Measurements from ENCODE around the gene SYT7. TPM values are rescaled to one million over a fixed set of nuclear protein-coding genes. Genes with fewer than 3 reads are reported as not detected.

SYT7 gene
- total and polyA plus RNA-seq, 4 donors, result 2.1 to 114 (median 30.8) TPM

DNA sequence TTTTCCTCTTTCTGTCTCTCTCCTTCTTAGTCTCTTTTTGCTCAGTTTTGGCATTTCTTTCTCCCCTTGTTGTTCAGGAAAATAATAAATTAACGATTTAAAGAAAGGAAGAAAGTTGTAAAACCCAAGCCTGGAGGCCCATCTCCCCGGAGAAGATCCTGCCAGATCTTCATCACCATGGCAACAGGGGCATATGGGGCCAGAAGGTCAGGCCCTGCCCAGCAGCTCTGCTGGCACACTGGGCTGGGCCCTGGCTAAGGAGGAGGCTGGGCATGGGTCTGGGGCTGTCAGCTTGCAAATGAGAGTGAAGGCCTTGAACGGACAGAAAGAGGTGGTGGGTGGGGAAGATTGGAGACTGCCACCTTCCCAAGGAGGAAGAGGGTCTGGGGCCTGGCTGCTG lies 69.5 kb downstream of the SYT7 start:
- Histone ChIP-seq H3K36me3 (ENCODE audit: control insufficient read depth in 4 of 4, insufficient read depth in 3 of 4, low read depth in 1 of 4, low read length in 3 of 4) (no peaks in the 10 kb centered on the region), H3K27me3 (ENCODE audit: control insufficient read depth in 4 of 4, insufficient read depth in 4 of 4, low read length in 3 of 4) (peaks cover 0 to 6% (median 0%) of the 10 kb centered on the region in 4 donors), H3K9ac (ENCODE audit: low read depth in 1 of 2, low read length in 2 of 2) (no peak overlapping the region), H3K4me1 (ENCODE audit: control insufficient read depth in 4 of 4, insufficient read depth in 4 of 4, low read length in 3 of 4) (peaks cover 9 to 14% (median 12%) of the 10 kb centered on the region in 4 donors), H3K27ac (ENCODE audit: low read depth in 1 of 2, low read length in 2 of 2) (no peak overlapping the region), H3K9me3 (ENCODE audit: control insufficient read depth in 4 of 4, low read length in 3 of 4) (no peaks in the 10 kb centered on the region), H3K4me3 (ENCODE audit: low read depth in 1 of 3, low read length in 3 of 3) (no peak overlapping the region)
- 75% methylated on average over 3 of the region's 3 CpGs for WGBS
- DNase-seq (ENCODE audit: low spot score), result no peak
- no peak for TF ChIP-seq HNF4A (conservative IDR thresholded peaks at IDR 0.05)
- no peak for TF ChIP-seq TAF1 (conservative IDR thresholded peaks at IDR 0.05)
- no peak for TF ChIP-seq FOXA1 (IDR thresholded peaks at IDR 0.05)

DNA sequence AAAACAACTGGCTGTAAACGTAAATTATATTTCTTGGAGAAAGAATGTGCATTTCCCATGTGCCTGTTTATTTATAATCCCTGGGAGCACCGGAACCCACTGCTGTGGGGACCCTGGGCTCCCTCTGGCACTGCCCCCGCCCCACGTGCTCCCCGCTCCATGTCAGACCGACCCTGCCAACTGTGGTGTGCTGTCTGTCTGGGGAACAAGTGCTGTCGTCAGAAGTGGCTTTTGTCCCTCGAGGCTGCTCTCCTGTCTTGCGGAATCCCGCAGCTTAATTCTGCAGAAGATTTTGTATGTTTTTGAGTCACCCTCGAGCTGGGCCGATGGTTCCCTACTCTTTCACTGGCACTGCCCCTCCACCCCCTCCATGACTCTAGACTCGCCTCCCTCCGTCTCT lies 69.9 kb downstream of the SYT7 start:
- 89% methylated on average over 14 of the region's 14 CpGs for WGBS
- H3K9ac ChIP-seq (ENCODE audit: low read depth in 1 of 2, low read length in 2 of 2), result no peak overlapping the region
- peaks cover 0 to 6% (median 0%) of the 10 kb centered on the region in 4 donors for H3K27me3 ChIP-seq (ENCODE audit: control insufficient read depth in 4 of 4, insufficient read depth in 4 of 4, low read length in 3 of 4)
- H3K36me3 ChIP-seq (ENCODE audit: control insufficient read depth in 4 of 4, insufficient read depth in 3 of 4, low read depth in 1 of 4, low read length in 3 of 4), result no peaks in the 10 kb centered on the region
- no peak for TF ChIP-seq FOXA2 (IDR thresholded peaks at IDR 0.05)
- no peak for TF ChIP-seq SP1 (IDR thresholded peaks at IDR 0.05)
- no peaks in the 10 kb centered on the region for H3K9me3 ChIP-seq (ENCODE audit: control insufficient read depth in 4 of 4, low read length in 3 of 4)
- no peak overlapping the region for H3K27ac ChIP-seq (ENCODE audit: low read depth in 1 of 2, low read length in 2 of 2)
- peaks cover 9 to 14% (median 12%) of the 10 kb centered on the region in 4 donors for H3K4me1 ChIP-seq (ENCODE audit: control insufficient read depth in 4 of 4, insufficient read depth in 4 of 4, low read length in 3 of 4)
- no peak for DNase-seq (ENCODE audit: low spot score)
- H3K4me3 ChIP-seq (ENCODE audit: low read depth in 1 of 3, low read length in 3 of 3), result no peak overlapping the region

DNA sequence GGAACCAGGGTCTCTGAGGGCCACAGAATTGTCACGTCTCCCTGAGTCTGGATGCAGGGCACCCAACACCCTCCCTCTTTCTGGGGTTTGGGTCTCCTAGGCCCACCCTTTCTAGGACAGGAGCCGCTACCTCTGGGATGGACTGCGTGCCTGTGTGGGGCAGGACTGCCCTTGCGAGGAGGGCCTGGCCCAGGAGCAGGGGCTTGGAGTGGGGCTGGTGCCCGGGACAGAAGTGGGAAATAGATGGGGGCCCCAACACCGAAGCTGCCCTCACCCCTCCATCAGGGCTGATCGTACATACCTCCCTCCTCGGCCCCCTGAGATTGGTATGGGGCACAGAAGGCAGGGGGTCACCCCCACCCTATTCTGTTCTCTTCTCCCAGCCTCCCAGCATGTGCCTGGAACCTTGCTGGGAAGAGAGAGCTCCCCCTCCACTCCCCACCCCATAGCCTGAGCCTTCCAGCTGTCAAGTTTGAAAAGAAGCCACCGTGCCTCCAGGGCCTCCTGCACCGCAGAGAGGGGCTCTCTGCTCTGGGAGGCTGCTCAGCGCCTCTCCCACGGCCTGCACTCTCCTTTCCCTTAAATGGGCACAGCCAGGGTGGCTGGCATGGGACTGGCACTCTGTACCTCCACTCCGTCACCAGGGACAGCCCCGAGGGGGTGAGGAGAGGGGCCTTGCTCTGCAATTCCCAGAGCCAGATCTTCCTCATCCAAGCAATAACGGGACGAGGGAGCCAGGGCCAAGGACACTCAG lies 70.5 kb downstream of the SYT7 start:
- H3K9ac ChIP-seq (ENCODE audit: low read depth in 1 of 2, low read length in 2 of 2), result no peak overlapping the region
- H3K9me3 ChIP-seq (ENCODE audit: control insufficient read depth in 4 of 4, low read length in 3 of 4), result no peaks in the 10 kb centered on the region
- TF ChIP-seq RAD21 (IDR thresholded peaks at IDR 0.05) (no peak), TAF1 (conservative IDR thresholded peaks at IDR 0.05) (no peak), GABPA (IDR thresholded peaks at IDR 0.05 in 1 of 2, conservative IDR thresholded peaks at IDR 0.05 in 1 of 2) (no peak), HNF4A (conservative IDR thresholded peaks at IDR 0.05) (no peak), RXRA (IDR thresholded peaks at IDR 0.05) (no peak), HNF4G (IDR thresholded peaks at IDR 0.05) (no peak), SP1 (IDR thresholded peaks at IDR 0.05) (no peak), FOXA1 (IDR thresholded peaks at IDR 0.05) (no peak), YY1 (IDR thresholded peaks at IDR 0.05) (no peak)
- TF ChIP-seq, protein P1, sequence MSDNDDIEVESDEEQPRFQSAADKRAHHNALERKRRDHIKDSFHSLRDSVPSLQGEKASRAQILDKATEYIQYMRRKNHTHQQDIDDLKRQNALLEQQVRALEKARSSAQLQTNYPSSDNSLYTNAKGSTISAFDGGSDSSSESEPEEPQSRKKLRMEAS (IDR thresholded peaks at IDR 0.05), result no peak
- TF ChIP-seq, protein P2, sequence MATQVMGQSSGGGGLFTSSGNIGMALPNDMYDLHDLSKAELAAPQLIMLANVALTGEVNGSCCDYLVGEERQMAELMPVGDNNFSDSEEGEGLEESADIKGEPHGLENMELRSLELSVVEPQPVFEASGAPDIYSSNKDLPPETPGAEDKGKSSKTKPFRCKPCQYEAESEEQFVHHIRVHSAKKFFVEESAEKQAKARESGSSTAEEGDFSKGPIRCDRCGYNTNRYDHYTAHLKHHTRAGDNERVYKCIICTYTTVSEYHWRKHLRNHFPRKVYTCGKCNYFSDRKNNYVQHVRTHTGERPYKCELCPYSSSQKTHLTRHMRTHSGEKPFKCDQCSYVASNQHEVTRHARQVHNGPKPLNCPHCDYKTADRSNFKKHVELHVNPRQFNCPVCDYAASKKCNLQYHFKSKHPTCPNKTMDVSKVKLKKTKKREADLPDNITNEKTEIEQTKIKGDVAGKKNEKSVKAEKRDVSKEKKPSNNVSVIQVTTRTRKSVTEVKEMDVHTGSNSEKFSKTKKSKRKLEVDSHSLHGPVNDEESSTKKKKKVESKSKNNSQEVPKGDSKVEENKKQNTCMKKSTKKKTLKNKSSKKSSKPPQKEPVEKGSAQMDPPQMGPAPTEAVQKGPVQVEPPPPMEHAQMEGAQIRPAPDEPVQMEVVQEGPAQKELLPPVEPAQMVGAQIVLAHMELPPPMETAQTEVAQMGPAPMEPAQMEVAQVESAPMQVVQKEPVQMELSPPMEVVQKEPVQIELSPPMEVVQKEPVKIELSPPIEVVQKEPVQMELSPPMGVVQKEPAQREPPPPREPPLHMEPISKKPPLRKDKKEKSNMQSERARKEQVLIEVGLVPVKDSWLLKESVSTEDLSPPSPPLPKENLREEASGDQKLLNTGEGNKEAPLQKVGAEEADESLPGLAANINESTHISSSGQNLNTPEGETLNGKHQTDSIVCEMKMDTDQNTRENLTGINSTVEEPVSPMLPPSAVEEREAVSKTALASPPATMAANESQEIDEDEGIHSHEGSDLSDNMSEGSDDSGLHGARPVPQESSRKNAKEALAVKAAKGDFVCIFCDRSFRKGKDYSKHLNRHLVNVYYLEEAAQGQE (IDR thresholded peaks at IDR 0.05), result no peak
- TF ChIP-seq, protein P3, sequence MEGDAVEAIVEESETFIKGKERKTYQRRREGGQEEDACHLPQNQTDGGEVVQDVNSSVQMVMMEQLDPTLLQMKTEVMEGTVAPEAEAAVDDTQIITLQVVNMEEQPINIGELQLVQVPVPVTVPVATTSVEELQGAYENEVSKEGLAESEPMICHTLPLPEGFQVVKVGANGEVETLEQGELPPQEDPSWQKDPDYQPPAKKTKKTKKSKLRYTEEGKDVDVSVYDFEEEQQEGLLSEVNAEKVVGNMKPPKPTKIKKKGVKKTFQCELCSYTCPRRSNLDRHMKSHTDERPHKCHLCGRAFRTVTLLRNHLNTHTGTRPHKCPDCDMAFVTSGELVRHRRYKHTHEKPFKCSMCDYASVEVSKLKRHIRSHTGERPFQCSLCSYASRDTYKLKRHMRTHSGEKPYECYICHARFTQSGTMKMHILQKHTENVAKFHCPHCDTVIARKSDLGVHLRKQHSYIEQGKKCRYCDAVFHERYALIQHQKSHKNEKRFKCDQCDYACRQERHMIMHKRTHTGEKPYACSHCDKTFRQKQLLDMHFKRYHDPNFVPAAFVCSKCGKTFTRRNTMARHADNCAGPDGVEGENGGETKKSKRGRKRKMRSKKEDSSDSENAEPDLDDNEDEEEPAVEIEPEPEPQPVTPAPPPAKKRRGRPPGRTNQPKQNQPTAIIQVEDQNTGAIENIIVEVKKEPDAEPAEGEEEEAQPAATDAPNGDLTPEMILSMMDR (IDR thresholded peaks at IDR 0.05; ENCODE audit: low read depth, low read length, missing input control), result no peak
- TF ChIP-seq, protein P4, sequence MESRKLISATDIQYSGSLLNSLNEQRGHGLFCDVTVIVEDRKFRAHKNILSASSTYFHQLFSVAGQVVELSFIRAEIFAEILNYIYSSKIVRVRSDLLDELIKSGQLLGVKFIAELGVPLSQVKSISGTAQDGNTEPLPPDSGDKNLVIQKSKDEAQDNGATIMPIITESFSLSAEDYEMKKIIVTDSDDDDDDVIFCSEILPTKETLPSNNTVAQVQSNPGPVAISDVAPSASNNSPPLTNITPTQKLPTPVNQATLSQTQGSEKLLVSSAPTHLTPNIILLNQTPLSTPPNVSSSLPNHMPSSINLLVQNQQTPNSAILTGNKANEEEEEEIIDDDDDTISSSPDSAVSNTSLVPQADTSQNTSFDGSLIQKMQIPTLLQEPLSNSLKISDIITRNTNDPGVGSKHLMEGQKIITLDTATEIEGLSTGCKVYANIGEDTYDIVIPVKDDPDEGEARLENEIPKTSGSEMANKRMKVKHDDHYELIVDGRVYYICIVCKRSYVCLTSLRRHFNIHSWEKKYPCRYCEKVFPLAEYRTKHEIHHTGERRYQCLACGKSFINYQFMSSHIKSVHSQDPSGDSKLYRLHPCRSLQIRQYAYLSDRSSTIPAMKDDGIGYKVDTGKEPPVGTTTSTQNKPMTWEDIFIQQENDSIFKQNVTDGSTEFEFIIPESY (IDR thresholded peaks at IDR 0.05), result no peak
- TF ChIP-seq, protein P5, sequence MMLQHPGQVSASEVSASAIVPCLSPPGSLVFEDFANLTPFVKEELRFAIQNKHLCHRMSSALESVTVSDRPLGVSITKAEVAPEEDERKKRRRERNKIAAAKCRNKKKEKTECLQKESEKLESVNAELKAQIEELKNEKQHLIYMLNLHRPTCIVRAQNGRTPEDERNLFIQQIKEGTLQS (IDR thresholded peaks at IDR 0.05), result no peak

More for the DNA sequence above, 70.5 kb downstream of the SYT7 start:
- no peaks in the 10 kb centered on the region for H3K36me3 ChIP-seq (ENCODE audit: control insufficient read depth in 4 of 4, insufficient read depth in 3 of 4, low read depth in 1 of 4, low read length in 3 of 4)
- H3K27me3 ChIP-seq (ENCODE audit: control insufficient read depth in 4 of 4, insufficient read depth in 4 of 4, low read length in 3 of 4), result peaks cover 0 to 6% (median 0%) of the 10 kb centered on the region in 4 donors
- 91% methylated on average over 16 of the region's 16 CpGs for WGBS
- no peak overlapping the region for H3K4me3 ChIP-seq (ENCODE audit: low read depth in 1 of 3, low read length in 3 of 3)
- DNase-seq (ENCODE audit: low spot score), result no peak
- no peak overlapping the region for H3K27ac ChIP-seq (ENCODE audit: low read depth in 1 of 2, low read length in 2 of 2)
- H3K4me1 ChIP-seq (ENCODE audit: control insufficient read depth in 4 of 4, insufficient read depth in 4 of 4, low read length in 3 of 4), result peaks cover 9 to 14% (median 12%) of the 10 kb centered on the region in 4 donors

Measured in liver (tissue), 9 donors.